ENCODE data around the gene SLC25A17.
"Not testable (repeated sequence)": the region's sequence is repeated elsewhere in the genome, so short reads cannot be mapped to it uniquely, and the experiment has no call there.

The SLC25A17 gene

GRCh38 chr22:40726514-40726913, 92.6 kb downstream of the SLC25A17 start:
- no peak for TF ChIP-seq CTCF (IDR thresholded peaks at IDR 0.05; ENCODE audit: extremely low read depth, insufficient read depth, missing control alignments)
- DNase-seq (ENCODE audit: low spot score): peak; percentile 62
- in situ Hi-C loops (cut with MboI; ENCODE audit: low pct_unique_long_range_greater_than_20kb, low sequenced_read_pairs, unreplicated experiment): no loop called here

GRCh38 chr22:40723396-40723933, 95.7 kb downstream of the SLC25A17 start:
- in situ Hi-C loops (cut with MboI; ENCODE audit: low pct_unique_long_range_greater_than_20kb, low sequenced_read_pairs, unreplicated experiment): no loop called here
- no peak for DNase-seq (ENCODE audit: low spot score)
- no peak for TF ChIP-seq CTCF (IDR thresholded peaks at IDR 0.05; ENCODE audit: extremely low read depth, insufficient read depth, missing control alignments)

GRCh38 chr22:40721266-40721665, 97.9 kb downstream of the SLC25A17 start:
- in situ Hi-C loops (cut with MboI; ENCODE audit: low pct_unique_long_range_greater_than_20kb, low sequenced_read_pairs, unreplicated experiment): no loop called here
- DNase-seq (ENCODE audit: low spot score): no peak
- no peak for TF ChIP-seq CTCF (IDR thresholded peaks at IDR 0.05; ENCODE audit: extremely low read depth, insufficient read depth, missing control alignments)

- no peak for DNase-seq (ENCODE audit: low spot score)
- in situ Hi-C loops (cut with MboI; ENCODE audit: low pct_unique_long_range_greater_than_20kb, low sequenced_read_pairs, unreplicated experiment): no loop called here
- TF ChIP-seq CTCF (IDR thresholded peaks at IDR 0.05; ENCODE audit: extremely low read depth, insufficient read depth, missing control alignments): no peak
Measured at GRCh38 chr22:40720538-40721256, 98.4 kb downstream of the SLC25A17 start.

GRCh38 chr22:40720156-40720537, 99.0 kb downstream of the SLC25A17 start:
- DNase-seq (ENCODE audit: low spot score); in situ Hi-C loops (cut with MboI; ENCODE audit: low pct_unique_long_range_greater_than_20kb, low sequenced_read_pairs, unreplicated experiment): not testable (repeated sequence)

Measured in GM13977 (cell line).